Measurements from ENCODE around the gene PBX1.

PBX1 gene

GRCh38 chr1:164716992-164717703 lies 158.2 kb downstream of the PBX1 start:
- H3K4me1 ChIP-seq (ENCODE audit: low read depth, poor library complexity, severe bottlenecking) = no peaks in the 10 kb centered on the region
- H2AFZ ChIP-seq (ENCODE audit: low read depth) = no peak overlapping the region

GRCh38 chr1:164718821-164719220 lies 159.8 kb downstream of the PBX1 start:
- Histone ChIP-seq H3K27me3 (ENCODE audit: insufficient read depth, low read depth) (no peaks in the 10 kb centered on the region), H3K27ac (no peak overlapping the region), H2AFZ (ENCODE audit: low read depth) (no peak overlapping the region), H3K36me3 (ENCODE audit: insufficient read depth) (no peaks in the 10 kb centered on the region), H4K20me1 (ENCODE audit: insufficient read depth) (no peaks in the 10 kb centered on the region), H3K4me2 (no peak overlapping the region), H3K4me3 (IDR thresholded peaks at IDR 0.05; ENCODE audit: insufficient read depth, low read depth, low read length) (no peak overlapping the region), H3K9ac (no peak overlapping the region), H3K79me2 (ENCODE audit: insufficient read depth, low read depth) (no peaks in the 10 kb centered on the region), H3K4me1 (ENCODE audit: low read depth, poor library complexity, severe bottlenecking) (no peaks in the 10 kb centered on the region)
- TF ChIP-seq CTCF (conservative IDR thresholded peaks at IDR 0.05; ENCODE audit: low read depth, low read length) = no peak

More at GRCh38 chr1:164716992-164717703, 158.2 kb downstream of the PBX1 start:
- Histone ChIP-seq H3K27me3 (ENCODE audit: insufficient read depth, low read depth) (no peaks in the 10 kb centered on the region), H3K9ac (no peak overlapping the region), H3K4me3 (IDR thresholded peaks at IDR 0.05; ENCODE audit: insufficient read depth, low read depth, low read length) (no peak overlapping the region), H3K36me3 (ENCODE audit: insufficient read depth) (no peaks in the 10 kb centered on the region), H3K27ac (no peak overlapping the region), H3K4me2 (no peak overlapping the region), H3K79me2 (ENCODE audit: insufficient read depth, low read depth) (no peaks in the 10 kb centered on the region), H4K20me1 (ENCODE audit: insufficient read depth) (no peaks in the 10 kb centered on the region)
- no peak for TF ChIP-seq CTCF (conservative IDR thresholded peaks at IDR 0.05; ENCODE audit: low read depth, low read length)

GRCh38 chr1:164719676-164720439 lies 160.9 kb downstream of the PBX1 start:
- H3K4me1 ChIP-seq (ENCODE audit: low read depth, poor library complexity, severe bottlenecking) = no peaks in the 10 kb centered on the region
- no peak overlapping the region for H2AFZ ChIP-seq (ENCODE audit: low read depth)
- no peaks in the 10 kb centered on the region for H3K36me3 ChIP-seq (ENCODE audit: insufficient read depth)
- TF ChIP-seq CTCF (conservative IDR thresholded peaks at IDR 0.05; ENCODE audit: low read depth, low read length) = no peak
- H3K79me2 ChIP-seq (ENCODE audit: insufficient read depth, low read depth) = no peaks in the 10 kb centered on the region
- no peaks in the 10 kb centered on the region for H3K27me3 ChIP-seq (ENCODE audit: insufficient read depth, low read depth)
- no peak overlapping the region for H3K27ac ChIP-seq
- no peak overlapping the region for H3K4me3 ChIP-seq (IDR thresholded peaks at IDR 0.05; ENCODE audit: insufficient read depth, low read depth, low read length)
- H3K4me2 ChIP-seq = no peak overlapping the region
- no peaks in the 10 kb centered on the region for H4K20me1 ChIP-seq (ENCODE audit: insufficient read depth)
- H3K9ac ChIP-seq = no peak overlapping the region

GRCh38 chr1:164720440-164721227 lies 161.7 kb downstream of the PBX1 start:
- Histone ChIP-seq H4K20me1 (ENCODE audit: insufficient read depth) (no peaks in the 10 kb centered on the region), H3K4me3 (IDR thresholded peaks at IDR 0.05; ENCODE audit: insufficient read depth, low read depth, low read length) (no peak overlapping the region), H3K36me3 (ENCODE audit: insufficient read depth) (no peaks in the 10 kb centered on the region), H3K79me2 (ENCODE audit: insufficient read depth, low read depth) (no peaks in the 10 kb centered on the region), H3K27me3 (ENCODE audit: insufficient read depth, low read depth) (no peaks in the 10 kb centered on the region), H3K4me2 (no peak overlapping the region), H3K9ac (no peak overlapping the region), H3K4me1 (ENCODE audit: low read depth, poor library complexity, severe bottlenecking) (no peaks in the 10 kb centered on the region), H3K27ac (no peak overlapping the region), H2AFZ (ENCODE audit: low read depth) (no peak overlapping the region)
- no peak for TF ChIP-seq CTCF (conservative IDR thresholded peaks at IDR 0.05; ENCODE audit: low read depth, low read length)
